Naive thymus-derived CD4-positive, alpha-beta T cell (primary cell): ENCODE results near the gene STX4. TPM values are rescaled to one million over a fixed set of nuclear protein-coding genes. Genes with fewer than 3 reads are reported as not detected.
A peak's percentile ranks its signal among the peaks of the same experiment; 100 is the strongest.

Experiments used
- ATAC-seq: fragments of 150-1000 bp; cut with Tn5 transposase; 2 replicates; pipeline ENCODE4 v1.10.0; 2021; ENCODE audit warnings: mild to moderate bottlenecking, moderate library complexity
- CTCF ChIA-PET: fragments of 350-600 bp; sonication (Branson Sonifier 250); formaldehyde crosslinking; loops from one replicate; lab custom pipeline; 2021; ENCODE audit warnings: antibody characterized with exemption; lab: Charles Lee
- POLR2A ChIA-PET: fragments of 350-600 bp; sonication (Branson Sonifier 250); formaldehyde crosslinking; loops from one replicate; lab custom pipeline; 2021; ENCODE audit warnings: antibody characterized with exemption, inconsistent platforms; lab: Charles Lee
- DNase-seq, 9 donors: peaks; one replicate each; pipeline versions ENCODE4 v3.0.0 to v3.0.0-alpha.2; 2020 to 2022; ENCODE audit warnings: mixed read lengths in 1 of 9
- H3K27ac ChIP-seq: one replicate; pipeline ENCODE4 v1.7.0; 2013; ENCODE audit warnings: mild to moderate bottlenecking, low read depth, low read length, moderate library complexity
- H3K27me3 ChIP-seq, 2 donors: one replicate each; pipeline ENCODE4 v1.7.0; 2013; ENCODE audit warnings: low read length in 2 of 2, mild to moderate bottlenecking in 2 of 2, moderate library complexity in 2 of 2; ENCODE audit not compliant: control insufficient read depth in 2 of 2, insufficient read depth in 2 of 2
- H3K36me3 ChIP-seq, 3 experiments: 1 replicate in 2 of 3; 2 replicates in 1 of 3; pipeline ENCODE4 v1.7.0; 2013; ENCODE audit warnings: low read length in 3 of 3, mild to moderate bottlenecking in 3 of 3, moderate library complexity in 1 of 3; ENCODE audit not compliant: insufficient read depth in 3 of 3, control insufficient read depth in 2 of 3
- H3K4me1 ChIP-seq, 2 donors: one replicate each; pipeline ENCODE4 v1.7.0; 2013; ENCODE audit warnings: low read length in 2 of 2, mild to moderate bottlenecking in 2 of 2, moderate library complexity in 1 of 2; ENCODE audit not compliant: control insufficient read depth in 2 of 2, insufficient read depth in 2 of 2
- H3K4me3 ChIP-seq: 2 replicates; pipeline ENCODE4 v1.7.0; 2013; ENCODE audit warnings: mild to moderate bottlenecking, low read length
- H3K9me3 ChIP-seq, 3 experiments: 1 replicate in 2 of 3; 2 replicates in 1 of 3; pipeline ENCODE4 v1.7.0; 2013; ENCODE audit warnings: low read length in 3 of 3; ENCODE audit not compliant: control insufficient read depth in 2 of 3
- H3K27ac Mint-ChIP-seq, 9 donors: one replicate each; pipeline ENCODE4 v1.8.0; 2020 to 2022; ENCODE audit warnings: mixed read lengths in 9 of 9, mild to moderate bottlenecking in 8 of 9, moderate library complexity in 5 of 9, inconsistent platforms in 2 of 9
- H3K27me3 Mint-ChIP-seq, 5 donors: one replicate each; pipeline ENCODE4 v1.8.0; 2021 to 2022; ENCODE audit warnings: mixed read lengths in 5 of 5, mild to moderate bottlenecking in 1 of 5
- H3K36me3 Mint-ChIP-seq, 5 donors: one replicate each; pipeline ENCODE4 v1.8.0; 2020 to 2022; ENCODE audit warnings: mixed read lengths in 5 of 5, mild to moderate bottlenecking in 3 of 5, inconsistent platforms in 1 of 5
- H3K4me1 Mint-ChIP-seq, 7 donors: one replicate each; pipeline ENCODE4 v1.8.0; 2020 to 2022; ENCODE audit warnings: mixed read lengths in 7 of 7, mild to moderate bottlenecking in 3 of 7, inconsistent platforms in 1 of 7
- H3K4me3 Mint-ChIP-seq, 10 donors: one replicate each; pipeline ENCODE4 v1.8.0; 2020 to 2022; ENCODE audit warnings: mild to moderate bottlenecking in 10 of 10, mixed read lengths in 10 of 10, moderate library complexity in 6 of 10, inconsistent platforms in 2 of 10
- H3K9me3 Mint-ChIP-seq, 11 donors: one replicate each; pipeline ENCODE4 v1.8.0; 2020 to 2022; ENCODE audit warnings: mixed read lengths in 11 of 11, mild to moderate bottlenecking in 4 of 11, inconsistent platforms in 1 of 11, moderate library complexity in 1 of 11
- intact Hi-C, 2 donors: fragments of 100-400 bp; cut with micrococcal nuclease; formaldehyde crosslinking; loops; one replicate each; pipeline ENCODE4 v1.15.1; 2023
- polyA plus RNA-seq, 2 donors: library from polyadenylated mRNA; unstranded; fragments of 300-500 nt; fragmentation: Illumina TruSeq; gene quantifications; one replicate each; pipeline ENCODE4 v1.2.3, GENCODE V29; 2021
- total RNA-seq, 6 experiments: library from RNA in 5 of 6; stranded (reverse) in 5 of 6; gene quantifications; 1 replicate in 5 of 6; 2 replicates in 1 of 6; pipeline ENCODE4 v1.2.3 and lab custom pipeline; 2021 to 2026

Gene STX4
- total and polyA plus RNA-seq, 7 experiments from 2014 or later: 23.1 to 114 (median 84.0) TPM

GRCh38 chr16:31086629-31086906 is 53.2 kb downstream of the STX4 start:
- no peak overlapping the region for H3K4me3 Mint-ChIP-seq
- DNase-seq: no peak
- ChIA-PET CTCF (no interaction called here), POLR2A (interaction anchor here (1.1 kb wide), 1 partner anchor 13 kb away, joined by 4 read pairs; the partner anchor contains the start of genes ZNF646 and ZNF668)
- H3K4me3 ChIP-seq: no peak overlapping the region
- H3K27ac ChIP-seq: no peak overlapping the region
- ATAC-seq: no peak
- intact Hi-C loops: no loop called here
- H3K27ac Mint-ChIP-seq: peak overlapping the region in 1 of 9 donors; percentile 72
- peaks cover 0 to 22% (median 0%) of the 10 kb centered on the region in 5 donors for H3K36me3 Mint-ChIP-seq
- H3K4me1 Mint-ChIP-seq: peaks cover 5 to 16% (median 9%) of the 10 kb centered on the region in 7 donors
- no peaks in the 10 kb centered on the region for H3K4me1 ChIP-seq
- H3K9me3 Mint-ChIP-seq: no peaks in the 10 kb centered on the region
- no peaks in the 10 kb centered on the region for H3K27me3 Mint-ChIP-seq
- H3K9me3 ChIP-seq: no peaks in the 10 kb centered on the region
- H3K36me3 ChIP-seq: peaks cover 0 to 80% (median 3%) of the 10 kb centered on the region in 3 experiments
- no peaks in the 10 kb centered on the region for H3K27me3 ChIP-seq

DNA sequence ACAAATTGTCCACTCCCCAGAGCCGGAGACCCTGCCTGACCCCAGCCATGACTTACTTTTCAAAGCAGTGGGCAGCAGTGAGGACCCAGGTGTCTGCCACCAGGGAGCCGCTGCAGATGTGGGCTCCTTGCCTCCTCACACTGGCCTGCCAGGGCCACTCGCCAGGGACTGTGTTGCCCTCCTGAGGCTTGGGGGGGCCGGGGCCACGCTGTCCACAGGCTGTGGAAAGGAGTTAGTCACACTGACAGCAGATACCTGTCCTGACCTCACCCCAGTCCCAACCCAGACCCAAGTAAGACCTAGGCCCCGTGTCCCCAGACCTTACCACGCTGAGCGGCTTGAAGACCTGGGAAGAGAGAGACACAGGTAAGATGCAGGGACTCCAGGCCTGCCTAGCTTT is 54.1 kb downstream of the STX4 start:
- Mint-ChIP-seq H3K27me3 (no peaks in the 10 kb centered on the region), H3K4me3 (no peak overlapping the region), H3K4me1 (peaks cover 0 to 12% (median 2%) of the 10 kb centered on the region in 7 donors), H3K27ac (peak overlapping the region in 1 of 9 donors; percentile 76), H3K9me3 (no peaks in the 10 kb centered on the region), H3K36me3 (peaks cover 0 to 16% (median 0%) of the 10 kb centered on the region in 5 donors)
- H3K27me3 ChIP-seq: no peaks in the 10 kb centered on the region
- no peak overlapping the region for H3K27ac ChIP-seq
- ChIA-PET CTCF (no interaction called here), POLR2A (no interaction called here)
- no peaks in the 10 kb centered on the region for H3K4me1 ChIP-seq
- no peak for DNase-seq
- ATAC-seq: no peak
- H3K4me3 ChIP-seq: no peak overlapping the region
- H3K36me3 ChIP-seq: peaks cover 0 to 72% (median 3%) of the 10 kb centered on the region in 3 experiments
- no peaks in the 10 kb centered on the region for H3K9me3 ChIP-seq
- intact Hi-C loops: no loop called here

DNA sequence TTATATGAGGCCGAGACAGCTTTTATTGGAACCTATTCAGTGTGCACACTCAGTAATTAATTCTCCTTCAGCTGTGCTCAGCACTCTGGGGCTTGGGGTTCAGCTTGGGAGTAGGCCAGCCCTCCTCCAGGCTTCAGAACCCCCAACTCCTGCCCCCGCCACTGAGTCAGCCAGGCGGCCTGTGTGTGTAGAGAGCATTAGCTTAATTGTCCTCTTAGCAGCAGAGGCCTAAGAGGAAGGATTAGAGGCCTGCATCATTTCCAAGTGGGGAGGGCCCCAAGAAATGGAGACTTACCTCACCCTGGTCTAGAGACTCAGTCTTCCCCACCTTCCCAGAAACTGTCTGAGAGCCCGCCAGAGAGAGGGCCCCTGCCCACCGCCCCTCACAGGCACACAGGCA is 54.6 kb downstream of the STX4 start:
- intact Hi-C loops: no loop called here
- Mint-ChIP-seq H3K9me3 (no peaks in the 10 kb centered on the region), H3K4me1 (peaks cover 0 to 15% (median 6%) of the 10 kb centered on the region in 7 donors), H3K4me3 (no peak overlapping the region), H3K27ac (peak overlapping the region in 1 of 9 donors; percentile 32), H3K27me3 (no peaks in the 10 kb centered on the region), H3K36me3 (peaks cover 0 to 15% (median 0%) of the 10 kb centered on the region in 5 donors)
- Histone ChIP-seq H3K36me3 (peaks cover 0 to 67% (median 3%) of the 10 kb centered on the region in 3 experiments), H3K9me3 (no peaks in the 10 kb centered on the region), H3K4me3 (no peak overlapping the region), H3K27ac (no peak overlapping the region), H3K4me1 (no peaks in the 10 kb centered on the region), H3K27me3 (no peaks in the 10 kb centered on the region)
- CTCF ChIA-PET: no interaction called here
- POLR2A ChIA-PET: no interaction called here
- ATAC-seq: no peak
- no peak for DNase-seq

DNA sequence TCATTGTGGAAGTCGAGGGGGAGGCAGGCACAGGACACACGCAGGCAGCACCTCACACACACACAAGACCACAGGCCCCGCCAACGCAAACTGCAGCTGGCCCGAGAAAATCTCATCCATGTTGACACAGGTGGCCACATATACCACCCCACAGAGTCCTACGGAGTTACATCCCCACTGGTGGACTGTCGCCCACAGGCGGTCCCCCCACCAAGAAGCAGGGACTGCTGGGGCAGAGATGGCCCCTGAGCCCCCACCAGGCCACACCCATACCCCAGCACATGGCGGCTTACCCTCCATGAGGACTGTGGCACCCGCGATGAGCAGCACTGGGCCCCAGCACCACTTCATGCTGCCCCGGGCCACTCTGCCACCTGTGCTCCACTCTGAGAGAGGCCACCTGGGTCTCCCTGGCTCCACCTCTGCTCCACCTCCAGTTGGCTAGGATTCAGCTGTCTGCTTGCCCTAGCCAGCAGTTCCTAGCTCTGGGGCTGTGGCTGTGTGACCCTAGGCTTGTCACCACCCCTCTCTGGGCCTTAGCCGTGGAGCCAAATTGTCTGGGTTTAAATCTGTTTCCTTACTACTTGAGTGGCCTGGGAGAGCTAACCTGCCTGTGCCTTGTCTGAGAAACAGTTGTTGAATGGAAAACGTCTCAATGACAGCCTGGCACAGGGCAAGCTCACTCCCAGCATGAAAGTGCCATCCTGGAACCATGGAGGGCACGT is 55.3 kb downstream of the STX4 start, which contains the start of gene PRSS53:
Gene PRSS53, minus strand, starts transcription at position 485 of the 725 bp plus-strand sequence. Its CDS starts 134 bp downstream, at position 351.
- CTCF ChIA-PET: no interaction called here
- POLR2A ChIA-PET: no interaction called here
- H3K36me3 ChIP-seq: peaks cover 0 to 61% (median 3%) of the 10 kb centered on the region in 3 experiments

GRCh38 chr16:31089199-31089598 is 55.8 kb downstream of the STX4 start:
- Histone ChIP-seq H3K4me1 (peaks cover 5 to 9% of the 10 kb centered on the region in 2 donors), H3K27ac (no peak overlapping the region), H3K9me3 (no peaks in the 10 kb centered on the region), H3K27me3 (no peaks in the 10 kb centered on the region), H3K4me3 (no peak overlapping the region), H3K36me3 (peaks cover 0 to 56% (median 3%) of the 10 kb centered on the region in 3 experiments)
- no peak for DNase-seq
- Mint-ChIP-seq H3K4me3 (no peak overlapping the region), H3K4me1 (peaks cover 5 to 25% (median 13%) of the 10 kb centered on the region in 7 donors), H3K9me3 (no peaks in the 10 kb centered on the region), H3K27me3 (no peaks in the 10 kb centered on the region), H3K36me3 (peaks cover 0 to 12% (median 0%) of the 10 kb centered on the region in 5 donors), H3K27ac (peak overlapping the region in 2 of 9 donors; percentile 14 to 66)
- POLR2A ChIA-PET: no interaction called here
- intact Hi-C loops: no loop called here
- CTCF ChIA-PET: no interaction called here
- no peak for ATAC-seq

More for the DNA sequence above, 55.3 kb downstream of the STX4 start, which contains the start of gene PRSS53:
- ATAC-seq (no peak), DNase-seq (no peak)
- Mint-ChIP-seq H3K9me3 (no peaks in the 10 kb centered on the region), H3K27me3 (no peaks in the 10 kb centered on the region), H3K27ac (peak within 1 kb of the TSS in 3 of 9 donors; percentile 32 to 66 (median 65)), H3K4me3 (no peak within 1 kb of the TSS), H3K4me1 (peaks cover 0 to 20% (median 8%) of the 10 kb centered on the region in 7 donors), H3K36me3 (peaks cover 0 to 12% (median 0%) of the 10 kb centered on the region in 5 donors)
- no peak within 1 kb of the TSS for H3K4me3 ChIP-seq
- H3K27me3 ChIP-seq: no peaks in the 10 kb centered on the region
- H3K9me3 ChIP-seq: no peaks in the 10 kb centered on the region
- H3K27ac ChIP-seq: no peak within 1 kb of the TSS
- peaks cover 0 to 4% of the 10 kb centered on the region in 2 donors for H3K4me1 ChIP-seq
- intact Hi-C loops: no loop called here

Other genes with a start within 250 kb of the STX4 start
- gene ZNF629, start 246.4 kb upstream of the STX4 start, total RNA-seq: 10 to 100 TPM in 1 of 5 experiments, 1 to 10 TPM in 4; 2.4 to 11.1 (median 4.2) TPM
- gene ZNF629, start 246.4 kb upstream of the STX4 start, polyA plus RNA-seq: 1 to 10 TPM in 1 of 2 donors, under 1 TPM in 1; 0.66 to 3.1 TPM
- 10 to 100 TPM; 17.2 to 23.7 (median 22.7) TPM for gene BCL7C, start 139.5 kb upstream of the STX4 start, total RNA-seq
- gene BCL7C, start 139.5 kb upstream of the STX4 start, polyA plus RNA-seq: 10 to 100 TPM; 28.4 to 31.4 TPM
- under 1 TPM in 4 of 5 experiments, not detected in 1; 0.17 to 0.54 (median 0.40) TPM for gene CTF1, start 136.9 kb upstream of the STX4 start, total RNA-seq
- gene CTF1, start 136.9 kb upstream of the STX4 start, polyA plus RNA-seq: not detected
- 10 to 100 TPM; 11.1 to 26.8 (median 17.0) TPM for gene FBXL19, start 110.0 kb upstream of the STX4 start, total RNA-seq
- under 1 TPM; 0.08 to 0.16 TPM for gene FBXL19, start 110.0 kb upstream of the STX4 start, polyA plus RNA-seq
- gene ORAI3, start 84.5 kb upstream of the STX4 start, total RNA-seq: 10 to 100 TPM in 4 of 5 experiments, 1 to 10 TPM in 1; 6.0 to 29.8 (median 18.4) TPM
- gene ORAI3, start 84.5 kb upstream of the STX4 start, polyA plus RNA-seq: 10 to 100 TPM; 10.3 to 17.8 TPM
- gene SETD1A, start 75.8 kb upstream of the STX4 start, total RNA-seq: 10 to 100 TPM; 27.0 to 47.2 (median 36.8) TPM
- gene SETD1A, start 75.8 kb upstream of the STX4 start, polyA plus RNA-seq: 1 to 10 TPM; 1.3 to 2.5 TPM
- 1 to 10 TPM in 4 of 5 experiments, under 1 TPM in 1; 0.66 to 7.0 (median 3.3) TPM for gene HSD3B7, start 48.4 kb upstream of the STX4 start, total RNA-seq
- gene HSD3B7, start 48.4 kb upstream of the STX4 start, polyA plus RNA-seq: under 1 TPM in 1 of 2 donors, not detected in 1; 0.08 TPM
- 1 to 10 TPM; 1.7 to 5.2 (median 4.2) TPM for gene STX1B, start 22.9 kb upstream of the STX4 start, total RNA-seq
- gene STX1B, start 22.9 kb upstream of the STX4 start, polyA plus RNA-seq: under 1 TPM; 0.37 to 0.51 TPM
- gene ZNF668, start 40.7 kb downstream of the STX4 start, total RNA-seq: 10 to 100 TPM; 10.7 to 15.2 (median 12.6) TPM
- 10 to 100 TPM in 1 of 2 donors, 1 to 10 TPM in 1; 6.1 to 14.0 TPM for gene ZNF668, start 40.7 kb downstream of the STX4 start, polyA plus RNA-seq
- gene ZNF646, start 40.9 kb downstream of the STX4 start, total RNA-seq: 10 to 100 TPM; 22.2 to 49.1 (median 30.4) TPM
- gene ZNF646, start 40.9 kb downstream of the STX4 start, polyA plus RNA-seq: 10 to 100 TPM in 1 of 2 donors, 1 to 10 TPM in 1; 3.9 to 13.3 TPM
- 1 to 10 TPM; 5.2 to 7.2 (median 7.1) TPM for gene PRSS53, start 55.4 kb downstream of the STX4 start, total RNA-seq
- gene PRSS53, start 55.4 kb downstream of the STX4 start, polyA plus RNA-seq: 1 to 10 TPM in 1 of 2 donors, under 1 TPM in 1; 0.46 to 1.6 TPM
- 10 to 100 TPM; 29.5 to 69.3 (median 35.6) TPM for gene VKORC1, start 61.2 kb downstream of the STX4 start, total RNA-seq
- gene VKORC1, start 61.2 kb downstream of the STX4 start, polyA plus RNA-seq: 10 to 100 TPM; 82.3 to 93.0 TPM
- 10 to 100 TPM; 10.3 to 30.8 (median 20.8) TPM for gene BCKDK, start 74.8 kb downstream of the STX4 start, total RNA-seq
- gene BCKDK, start 74.8 kb downstream of the STX4 start, polyA plus RNA-seq: 10 to 100 TPM; 21.0 to 36.0 TPM
- 100 to 1,000 TPM in 4 of 5 experiments, 10 to 100 TPM in 1; 63.0 to 134 (median 112) TPM for gene KAT8, start 84.1 kb downstream of the STX4 start, total RNA-seq
- gene KAT8, start 84.1 kb downstream of the STX4 start, polyA plus RNA-seq: 100 to 1,000 TPM in 1 of 2 donors, 10 to 100 TPM in 1; 76.3 to 106 TPM
- not detected for gene PRSS8, start 102.2 kb downstream of the STX4 start, total RNA-seq
- gene PRSS8, start 102.2 kb downstream of the STX4 start, polyA plus RNA-seq: not detected
- 1 to 10 TPM in 2 of 5 experiments, under 1 TPM in 3; 0.13 to 2.9 (median 0.69) TPM for gene PRSS36, start 116.5 kb downstream of the STX4 start, total RNA-seq
- gene PRSS36, start 116.5 kb downstream of the STX4 start, polyA plus RNA-seq: 1 to 10 TPM; 1.2 to 1.3 TPM
- 100 to 1,000 TPM; 597 to 956 (median 714) TPM for gene FUS, start 146.6 kb downstream of the STX4 start, total RNA-seq
- gene FUS, start 146.6 kb downstream of the STX4 start, polyA plus RNA-seq: 100 to 1,000 TPM; 177 to 194 TPM
- 10 to 100 TPM; 13.0 to 80.1 (median 21.2) TPM for gene PYCARD, start 169.2 kb downstream of the STX4 start, total RNA-seq
- gene PYCARD, start 169.2 kb downstream of the STX4 start, polyA plus RNA-seq: 10 to 100 TPM; 41.0 to 44.9 TPM
- gene TRIM72, start 180.6 kb downstream of the STX4 start, total RNA-seq: under 1 TPM in 1 of 5 experiments, not detected in 4; 0.24 TPM
- gene TRIM72, start 180.6 kb downstream of the STX4 start, polyA plus RNA-seq: not detected
- gene PYDC1, start 183.6 kb downstream of the STX4 start, total RNA-seq: not detected
- gene PYDC1, start 183.6 kb downstream of the STX4 start, polyA plus RNA-seq: not detected
- gene ITGAM, start 226.4 kb downstream of the STX4 start, total RNA-seq: 100 to 1,000 TPM in 1 of 5 experiments, 10 to 100 TPM in 2, 1 to 10 TPM in 1, under 1 TPM in 1; 0.84 to 150 (median 17.9) TPM
- under 1 TPM; 0.27 to 0.52 TPM for gene ITGAM, start 226.4 kb downstream of the STX4 start, polyA plus RNA-seq